Adrenal gland (tissue), 5 donors: ENCODE measurements around the gene MBOAT1.

ENCODE experiments used
- CTCF ChIP-seq, 6 experiments: fragments of 450-650 bp in 4 of 6; fragments of 200-600 bp in 2 of 6; sonication (generic) in 1 of 6; IDR thresholded peaks; 1 replicate in 5 of 6; 2 replicates in 1 of 6; pipeline versions ENCODE4 v1.5.1 to v1.8.0; 2016 to 2021; ENCODE audit warnings: antibody characterized with exemption in 6 of 6, mild to moderate bottlenecking in 2 of 6, moderate library complexity in 1 of 6
- POLR2A ChIP-seq, 2 donors: fragments of 450-650 bp; IDR thresholded peaks; one replicate each; pipeline ENCODE4 v1.6.1; 2017; ENCODE audit warnings: antibody characterized with exemption in 2 of 2, mild to moderate bottlenecking in 2 of 2, moderate library complexity in 1 of 2
- donor health status: DM: no; HTN: no; CAD: no.

GRCh38 chr6:20147469-20147868, 64.8 kb downstream of the MBOAT1 start:
- TF ChIP-seq CTCF (IDR thresholded peaks at IDR 0.05) (no peak), POLR2A (IDR thresholded peaks at IDR 0.05) (no peak)
